SK-N-DZ (cell line): Measurements from ENCODE around the gene LGR4. TPM values are rescaled to one million over a fixed set of nuclear protein-coding genes. Genes with fewer than 3 reads are reported as not detected.
"Not testable (repeated sequence)": the region's sequence is repeated elsewhere in the genome, so short reads cannot be mapped to it uniquely, and the experiment has no call there.

Experiments
- DNase-seq: peaks from one replicate; pipeline ENCODE4 v3.0.0-alpha.2; 2015; ENCODE audit warnings: low spot score
- polyA plus RNA-seq, 2 experiments: library from polyadenylated mRNA; depleted of rRNA; stranded (reverse); fragments of >200 nt; gene quantifications; 2 replicates each; pipeline ENCODE4 v1.2.3, GENCODE V29; 2014

LGR4 gene
- polyA plus RNA-seq (2014; cell fraction: cytosol; rRNA removed): 14.2 and 18.5 TPM in 2 replicates
- polyA plus RNA-seq (2014; cell fraction: nucleus; rRNA removed): 23.9 and 26.1 TPM in 2 replicates

- DNase-seq: peak; percentile 99
Observed at GRCh38 chr11:27472398-27473016, at the start of gene LGR4. Gene LGR4 (minus strand): TSS chr11:27472790. CDS start chr11:27472302, 488 bp downstream.

GRCh38 chr11:27520226-27520625 is 47.6 kb upstream of the LGR4 start:
- DNase-seq: no peak

- DNase-seq: no peak
Observed at GRCh38 chr11:27518518-27518917, 45.9 kb upstream of the LGR4 start.

GRCh38 chr11:27517490-27517889 is 44.9 kb upstream of the LGR4 start:
- DNase-seq: not testable (repeated sequence)

GRCh38 chr11:27514558-27514957 is 42.0 kb upstream of the LGR4 start:
- no peak for DNase-seq

GRCh38 chr11:27514076-27514475 is 41.5 kb upstream of the LGR4 start:
- DNase-seq: no peak

- DNase-seq: no peak
Observed at GRCh38 chr11:27513389-27513788, 40.8 kb upstream of the LGR4 start.

- no peak for DNase-seq
Observed at GRCh38 chr11:27512238-27512637, 39.6 kb upstream of the LGR4 start.

GRCh38 chr11:27509908-27510307 is 37.3 kb upstream of the LGR4 start:
- DNase-seq: no peak

- no peak for DNase-seq
Observed at GRCh38 chr11:27507557-27508322, 35.1 kb upstream of the LGR4 start.

GRCh38 chr11:27506200-27507182 is 33.9 kb upstream of the LGR4 start, which contains the start of gene LIN7C:
Gene LIN7C (minus strand): TSS chr11:27506769. CDS start chr11:27506752, 17 bp downstream.
- peak; percentile 95 for DNase-seq

GRCh38 chr11:27505781-27506180 is 33.2 kb upstream of the LGR4 start:
- no peak for DNase-seq

GRCh38 chr11:27504205-27504604 is 31.6 kb upstream of the LGR4 start:
- no peak for DNase-seq

- no peak for DNase-seq
Observed at GRCh38 chr11:27501100-27501499, 28.5 kb upstream of the LGR4 start.

- no peak for DNase-seq
Observed at GRCh38 chr11:27497911-27498310, 25.3 kb upstream of the LGR4 start.

- peak; percentile 22 for DNase-seq
Observed at GRCh38 chr11:27497284-27497866, 24.8 kb upstream of the LGR4 start.

- no peak for DNase-seq
Observed at GRCh38 chr11:27496461-27496860, 23.9 kb upstream of the LGR4 start.

GRCh38 chr11:27495710-27496300 is 23.2 kb upstream of the LGR4 start:
- no peak for DNase-seq

GRCh38 chr11:27489092-27489491 is 16.5 kb upstream of the LGR4 start:
- no peak for DNase-seq

GRCh38 chr11:27487706-27488105 is 15.1 kb upstream of the LGR4 start:
- DNase-seq: no peak
